Measurements from ENCODE around the gene TTBK2. TPM values are rescaled to one million over a fixed set of nuclear protein-coding genes. Genes with fewer than 3 reads are reported as not detected.

TTBK2 gene
- total RNA-seq, 2 donors from 2014 or later = 6.5 to 22.1 TPM

DNA sequence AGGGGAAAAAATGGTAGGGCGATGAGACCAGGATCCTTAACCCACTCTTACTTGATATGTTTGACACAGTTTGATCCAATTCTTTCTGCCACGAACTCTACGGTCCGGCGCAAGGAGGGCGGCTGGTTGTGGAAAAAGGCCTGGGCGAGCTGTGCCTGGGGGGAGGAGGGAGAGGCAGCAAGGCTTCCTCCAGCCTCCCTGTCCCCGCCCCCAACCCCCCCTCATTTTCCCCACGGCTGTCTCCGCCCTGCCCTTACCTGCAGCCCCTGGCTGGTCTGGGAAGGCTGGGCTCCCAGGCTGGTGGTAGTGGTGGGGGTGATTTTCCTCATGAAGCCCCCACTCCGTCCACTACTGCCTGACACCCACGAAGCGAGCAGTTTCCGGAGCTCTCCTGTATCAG is 191.6 kb downstream of the TTBK2 start:
- H3K36me3 ChIP-seq (replicated peaks in 1 of 2; ENCODE audit: insufficient read depth in 1 of 2, low read depth in 2 of 2) = peaks cover 13 to 47% of the 10 kb centered on the region in 2 donors
- no peaks in the 10 kb centered on the region for H3K4me1 ChIP-seq
- no peak overlapping the region for H3K27ac ChIP-seq
- no peaks in the 10 kb centered on the region for H3K27me3 ChIP-seq
- no peak for TF ChIP-seq POLR2A (IDR thresholded peaks at IDR 0.05)
- TF ChIP-seq, protein P1, sequence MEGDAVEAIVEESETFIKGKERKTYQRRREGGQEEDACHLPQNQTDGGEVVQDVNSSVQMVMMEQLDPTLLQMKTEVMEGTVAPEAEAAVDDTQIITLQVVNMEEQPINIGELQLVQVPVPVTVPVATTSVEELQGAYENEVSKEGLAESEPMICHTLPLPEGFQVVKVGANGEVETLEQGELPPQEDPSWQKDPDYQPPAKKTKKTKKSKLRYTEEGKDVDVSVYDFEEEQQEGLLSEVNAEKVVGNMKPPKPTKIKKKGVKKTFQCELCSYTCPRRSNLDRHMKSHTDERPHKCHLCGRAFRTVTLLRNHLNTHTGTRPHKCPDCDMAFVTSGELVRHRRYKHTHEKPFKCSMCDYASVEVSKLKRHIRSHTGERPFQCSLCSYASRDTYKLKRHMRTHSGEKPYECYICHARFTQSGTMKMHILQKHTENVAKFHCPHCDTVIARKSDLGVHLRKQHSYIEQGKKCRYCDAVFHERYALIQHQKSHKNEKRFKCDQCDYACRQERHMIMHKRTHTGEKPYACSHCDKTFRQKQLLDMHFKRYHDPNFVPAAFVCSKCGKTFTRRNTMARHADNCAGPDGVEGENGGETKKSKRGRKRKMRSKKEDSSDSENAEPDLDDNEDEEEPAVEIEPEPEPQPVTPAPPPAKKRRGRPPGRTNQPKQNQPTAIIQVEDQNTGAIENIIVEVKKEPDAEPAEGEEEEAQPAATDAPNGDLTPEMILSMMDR (IDR thresholded peaks at IDR 0.05) = no peak
- ATAC-seq (no peak), DNase-seq (no peak)
- no peaks in the 10 kb centered on the region for H3K9me3 ChIP-seq
- intact Hi-C loops (cut with DNase I) = no loop called here
- no peak overlapping the region for H3K4me3 ChIP-seq
- 88 to 93% methylated on average over 7 to 14 of the region's 14 CpGs for WGBS, 2 donors

DNA sequence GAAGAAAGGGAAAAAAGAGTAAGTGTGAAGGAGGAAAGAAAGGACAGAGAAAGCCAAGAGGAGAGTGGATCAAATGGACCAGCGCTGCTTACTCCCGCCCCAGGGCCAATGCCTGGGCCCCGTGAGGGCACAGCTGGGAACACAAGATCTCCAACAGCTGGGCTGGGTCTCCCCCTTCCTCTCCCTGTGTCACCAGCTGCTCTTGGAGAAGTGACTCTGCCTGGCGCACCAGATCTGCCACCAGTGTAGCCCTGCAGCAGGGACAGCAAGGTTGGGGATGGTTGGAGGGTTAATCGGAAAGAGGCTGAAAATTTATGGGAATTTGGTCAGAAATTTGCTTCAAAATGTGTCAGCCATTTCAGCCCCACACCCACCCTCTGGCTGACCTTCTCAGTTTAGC is 192.0 kb downstream of the TTBK2 start:
- Histone ChIP-seq H3K27ac (no peak overlapping the region), H3K9me3 (no peaks in the 10 kb centered on the region), H3K4me1 (no peaks in the 10 kb centered on the region), H3K36me3 (replicated peaks in 1 of 2; ENCODE audit: insufficient read depth in 1 of 2, low read depth in 2 of 2) (peaks cover 13 to 46% of the 10 kb centered on the region in 2 donors), H3K27me3 (no peaks in the 10 kb centered on the region), H3K4me3 (no peak overlapping the region)
- intact Hi-C loops (cut with DNase I) = no loop called here
- TF ChIP-seq POLR2A (IDR thresholded peaks at IDR 0.05) = no peak
- TF ChIP-seq, protein P1 (IDR thresholded peaks at IDR 0.05) = no peak
- WGBS, 2 donors = 96 to 98% methylated on average over 5 of the region's 5 CpGs
- ATAC-seq (no peak), DNase-seq (no peak)

DNA sequence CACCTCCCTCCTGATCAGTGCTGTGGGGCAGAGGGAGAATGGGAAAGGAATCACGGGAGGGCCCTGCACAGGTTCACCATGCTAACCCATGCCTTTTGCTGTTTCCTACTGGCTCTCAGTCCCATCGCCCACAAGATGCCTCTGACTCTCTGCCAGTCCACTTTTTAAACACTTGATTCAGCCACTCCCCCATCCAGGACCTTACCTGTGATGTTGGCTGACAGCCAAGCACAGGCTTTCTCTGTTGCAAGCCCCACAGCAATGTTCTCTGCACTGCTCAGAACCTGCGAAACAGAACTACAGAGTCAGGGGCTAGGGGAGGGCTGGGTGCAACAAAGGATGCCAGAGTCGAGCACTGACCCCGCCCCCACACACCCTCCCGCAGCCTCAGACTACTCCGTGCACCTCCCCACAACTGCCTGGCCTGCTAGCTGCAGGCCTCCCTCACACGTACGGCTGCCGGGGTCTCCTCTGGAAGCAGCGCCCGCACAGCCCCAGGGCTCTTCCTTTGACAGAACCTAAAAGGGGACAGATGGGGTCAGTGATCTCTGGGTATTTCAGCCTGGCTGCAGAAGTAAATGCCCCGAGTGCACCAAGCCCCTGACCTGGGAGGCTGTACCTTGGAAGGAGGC is 192.7 kb downstream of the TTBK2 start:
- Histone ChIP-seq H3K4me1 (no peaks in the 10 kb centered on the region), H3K9me3 (no peaks in the 10 kb centered on the region), H3K4me3 (no peak overlapping the region), H3K27me3 (no peaks in the 10 kb centered on the region), H3K27ac (no peak overlapping the region), H3K36me3 (replicated peaks in 1 of 2; ENCODE audit: insufficient read depth in 1 of 2, low read depth in 2 of 2) (peaks cover 13 to 46% of the 10 kb centered on the region in 2 donors)
- intact Hi-C loops (cut with DNase I) = no loop called here
- ATAC-seq (peak; percentile 25), DNase-seq (no peak)
- 91% methylated on average over 8 to 13 of the region's 13 CpGs for WGBS, 2 donors
- TF ChIP-seq, protein P1 (IDR thresholded peaks at IDR 0.05) = no peak
- TF ChIP-seq POLR2A (IDR thresholded peaks at IDR 0.05) = no peak

DNA sequence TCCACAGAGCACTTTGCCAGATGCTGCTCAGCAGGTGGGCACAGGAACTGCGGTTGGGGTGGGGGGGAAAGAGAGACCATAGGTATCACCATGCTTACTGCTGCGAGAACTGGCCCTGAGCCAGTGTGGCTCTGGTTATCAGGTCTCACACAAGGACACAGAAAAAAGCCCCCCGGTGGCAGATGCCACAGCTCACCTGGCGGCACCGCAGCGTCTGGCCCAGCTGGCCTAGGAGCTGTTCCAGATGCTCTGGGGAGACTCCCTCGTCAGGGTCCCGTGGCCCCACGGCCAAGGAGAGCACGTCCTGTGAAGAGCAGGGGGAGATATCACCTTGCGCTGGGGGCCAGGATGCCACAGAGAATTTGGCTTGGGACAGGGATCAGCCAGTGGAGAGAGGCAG is 194.5 kb downstream of the TTBK2 start:
- no peak overlapping the region for H3K27ac ChIP-seq
- ATAC-seq (no peak), DNase-seq (no peak)
- intact Hi-C loops (cut with DNase I) = no loop called here
- no peaks in the 10 kb centered on the region for H3K9me3 ChIP-seq
- H3K27me3 ChIP-seq = no peaks in the 10 kb centered on the region
- peaks cover 0 to 37% of the 10 kb centered on the region in 2 donors for H3K36me3 ChIP-seq (replicated peaks in 1 of 2; ENCODE audit: insufficient read depth in 1 of 2, low read depth in 2 of 2)
- 75 to 82% methylated on average over 10 to 11 of the region's 11 CpGs for WGBS, 2 donors
- no peaks in the 10 kb centered on the region for H3K4me1 ChIP-seq
- no peak overlapping the region for H3K4me3 ChIP-seq
- TF ChIP-seq POLR2A (IDR thresholded peaks at IDR 0.05) = no peak
- TF ChIP-seq, protein P1 (IDR thresholded peaks at IDR 0.05) = no peak

GRCh38 chr15:42725331-42725903 is 195.2 kb downstream of the TTBK2 start:
- intact Hi-C loops (cut with DNase I) = no loop called here
- Histone ChIP-seq H3K4me1 (no peaks in the 10 kb centered on the region), H3K27ac (no peak overlapping the region), H3K27me3 (no peaks in the 10 kb centered on the region), H3K9me3 (no peaks in the 10 kb centered on the region), H3K4me3 (no peak overlapping the region), H3K36me3 (replicated peaks in 1 of 2; ENCODE audit: insufficient read depth in 1 of 2, low read depth in 2 of 2) (peaks cover 0 to 32% of the 10 kb centered on the region in 2 donors)
- WGBS, 2 donors = 90 to 94% methylated on average over 12 of the region's 12 CpGs
- TF ChIP-seq, protein P1 (IDR thresholded peaks at IDR 0.05) = no peak
- TF ChIP-seq POLR2A (IDR thresholded peaks at IDR 0.05) = no peak
- ATAC-seq (no peak), DNase-seq (no peak)

Data from body of pancreas (tissue), 4 donors.